HepG2 (cell line): ENCODE results near the gene CFAP54. TPM values are rescaled to one million over a fixed set of nuclear protein-coding genes. Genes with fewer than 3 reads are reported as not detected.

Source experiments
- ARID5B ChIP-seq: IDR thresholded peaks from 2 replicates; pipeline ENCODE4 v1.4.0; 2020; ENCODE audit warnings: mild to moderate bottlenecking, missing genetic modification reagents
- BHLHE40 ChIP-seq: IDR thresholded peaks from 2 replicates; pipeline ENCODE4 v1.6.1; 2011; ENCODE audit warnings: low read length, improper control_type of control experiment
- CHD2 ChIP-seq: IDR thresholded peaks from 2 replicates; pipeline ENCODE4 v1.6.1; 2011; ENCODE audit warnings: low read depth, low read length, improper control_type of control experiment
- CREM ChIP-seq, 2 experiments: sonication (generic) in 1 of 2; formaldehyde crosslinking in 1 of 2; IDR thresholded peaks; 2 replicates each; pipeline versions ENCODE4 v1.4.0 to v1.6.1; 2016 to 2020; ENCODE audit warnings: antibody characterized with exemption in 1 of 2, mild to moderate bottlenecking in 1 of 2, missing genetic modification reagents in 1 of 2
- ELK4 ChIP-seq: sonication (generic); formaldehyde crosslinking; IDR thresholded peaks from 2 replicates; pipeline ENCODE4 v1.9.0; 2021; ENCODE audit warnings: missing genetic modification reagents, borderline replicate concordance
- EP300 ChIP-seq, 3 experiments: sonication (generic) in 1 of 3; formaldehyde crosslinking in 1 of 3; IDR thresholded peaks; 2 replicates each; pipeline versions ENCODE4 v1.5.1 to v1.6.1; 2011 to 2020; ENCODE audit warnings: low read depth in 2 of 3, low read length in 2 of 3, borderline replicate concordance in 1 of 3, improper control_type of control experiment in 1 of 3, mild to moderate bottlenecking in 1 of 3, missing genetic modification reagents in 1 of 3, moderate library complexity in 1 of 3
- FOSL2 ChIP-seq: sonication (generic); formaldehyde crosslinking; IDR thresholded peaks from 2 replicates; pipeline ENCODE4 v1.4.0; 2020; ENCODE audit warnings: missing genetic modification reagents
- GATA4 ChIP-seq: sonication (generic); IDR thresholded peaks from 2 replicates; pipeline ENCODE4 v1.6.1; 2016; ENCODE audit warnings: antibody characterized with exemption, low read depth, borderline replicate concordance
- GATAD2A ChIP-seq: IDR thresholded peaks from 2 replicates; pipeline ENCODE4 v1.6.1; 2016
- GZF1 ChIP-seq: sonication (generic); formaldehyde crosslinking; IDR thresholded peaks from 2 replicates; pipeline ENCODE4 v1.5.1; 2020; ENCODE audit warnings: mild to moderate bottlenecking, missing genetic modification reagents
- ISL2 ChIP-seq: sonication (generic); formaldehyde crosslinking; IDR thresholded peaks from 2 replicates; pipeline ENCODE4 v1.5.0; 2020; ENCODE audit warnings: missing genetic modification reagents
- PAXIP1 ChIP-seq: sonication (generic); formaldehyde crosslinking; conservative IDR thresholded peaks from 2 replicates; pipeline ENCODE4 v1.4.0; 2020; ENCODE audit warnings: mild to moderate bottlenecking, missing genetic modification reagents, moderate library complexity
- SIX4 ChIP-seq: sonication (generic); formaldehyde crosslinking; IDR thresholded peaks from 2 replicates; pipeline ENCODE4 v1.4.0; 2020; ENCODE audit warnings: missing genetic modification reagents
- SOX13 ChIP-seq, 3 experiments: fragments of 450-650 bp in 1 of 3; sonication (generic) in 1 of 3; formaldehyde crosslinking in 1 of 3; IDR thresholded peaks in 2 of 3; conservative IDR thresholded peaks in 1 of 3; 2 replicates each; pipeline versions ENCODE4 v1.5.0 to v1.6.1; 2016 to 2020; ENCODE audit warnings: antibody characterized with exemption in 1 of 3, mild to moderate bottlenecking in 1 of 3, missing compliant biosample characterization in 1 of 3, missing genetic modification reagents in 1 of 3, moderate library complexity in 1 of 3
- SOX5 ChIP-seq: IDR thresholded peaks from 2 replicates; pipeline ENCODE4 v1.6.1; 2016; ENCODE audit warnings: borderline replicate concordance
- SP1 ChIP-seq, 2 experiments: fragments of 450-650 bp in 1 of 2; sonication (generic) in 1 of 2; formaldehyde crosslinking in 1 of 2; IDR thresholded peaks; 2 replicates each; pipeline versions ENCODE4 v1.4.0 to v1.6.1; 2016 to 2020; ENCODE audit warnings: missing genetic modification reagents in 1 of 2
- ZNF251 ChIP-seq: sonication (generic); formaldehyde crosslinking; IDR thresholded peaks from 2 replicates; pipeline ENCODE4 v1.9.0; 2021; ENCODE audit warnings: mild to moderate bottlenecking, missing genetic modification reagents
- ZNF331 ChIP-seq: sonication (generic); formaldehyde crosslinking; IDR thresholded peaks from 2 replicates; pipeline ENCODE4 v1.4.0; 2020; ENCODE audit warnings: missing genetic modification reagents
- ZNF335 ChIP-seq: sonication (generic); formaldehyde crosslinking; IDR thresholded peaks from 2 replicates; pipeline ENCODE4 v1.4.0; 2020; ENCODE audit warnings: missing genetic modification reagents
- ZNF580 ChIP-seq: IDR thresholded peaks from 2 replicates; pipeline ENCODE4 v1.6.1; 2016; ENCODE audit warnings: low read depth, borderline replicate concordance
- polyA plus RNA-seq, 8 experiments: library from polyadenylated mRNA; depleted of rRNA in 3 of 8; stranded (reverse) in 7 of 8; unstranded in 1 of 8; fragments of >200 nt; fragmentation: Illumina TruSeq in 4 of 8; extraction: Trizol in 4 of 8; gene quantifications; 2 replicates each; pipeline versions ENCODE4 v1.2.1 to v1.2.3, GENCODE V29; 2011 to 2016; ENCODE audit warnings: low read depth in 4 of 8, missing spikeins in 1 of 8, mixed read lengths in 1 of 8; ENCODE audit not compliant: insufficient read depth in 1 of 8
- total RNA-seq, 5 experiments: library from RNA; depleted of rRNA; stranded (reverse); fragments of >200 nt; fragmentation: Illumina TruSeq; extraction: Trizol; gene quantifications; 2 replicates each; pipeline ENCODE4 v1.2.3, GENCODE V29; 2016; ENCODE audit warnings: low read depth in 1 of 5

The CFAP54 gene
- total and polyA plus RNA-seq, 2 of the 13 experiments (the other 11 are each of a cell fraction or from before 2014, with no cell fraction given): not detected

- TF ChIP-seq SIX4 (CRISPR knock-in tag) (0 out of 2 replicates have a peak, but pooled peaks have one; percentile 22), ZNF335 (CRISPR knock-in tag) (no peak), SOX5 (CRISPR knock-in tag) (0 out of 2 replicates have a peak, but pooled peaks have one; percentile 26), ELK4 (CRISPR knock-in tag) (no peak), SOX13 (IDR thresholded peaks at IDR 0.05) (no peak), SOX13 (CRISPR knock-in tag; conservative IDR thresholded peaks at IDR 0.05 in 1 of 2, IDR thresholded peaks at IDR 0.05 in 1 of 2) (peak in 1 of 2 experiments; percentile 43; a peak in 1 of 4 replicates), GZF1 (CRISPR knock-in tag) (no peak), CHD2 (no peak), ZNF251 (no peak), GATAD2A (CRISPR knock-in tag) (peak; percentile 28; the same call in 1 of the 2 replicates), ZNF331 (CRISPR knock-in tag) (0 out of 2 replicates have a peak, but pooled peaks have one; percentile 13), ARID5B (CRISPR knock-in tag) (peak; percentile 48; the same call in 1 of the 2 replicates), ZNF580 (CRISPR knock-in tag) (no peak), ISL2 (peak; percentile 39; the same call in 1 of the 2 replicates), GATA4 (no peak), PAXIP1 (CRISPR knock-in tag) (peak; percentile 27; the same call in 1 of the 2 replicates), SP1 (IDR thresholded peaks at IDR 0.05) (no peak), SP1 (CRISPR knock-in tag; IDR thresholded peaks at IDR 0.05) (no peak), FOSL2 (CRISPR knock-in tag) (peak; percentile 34; the same call in 1 of the 2 replicates), CREM (IDR thresholded peaks at IDR 0.05) (peak; percentile 26; the same call in 1 of the 2 replicates), CREM (CRISPR knock-in tag; IDR thresholded peaks at IDR 0.05) (no peak), BHLHE40 (peak; percentile 63; the same call in 1 of the 2 replicates), EP300 (IDR thresholded peaks at IDR 0.05; ENCODE audit: low read depth in 2 of 2, low read length in 2 of 2) (no peak), EP300 (CRISPR knock-in tag; IDR thresholded peaks at IDR 0.05; ENCODE audit: borderline replicate concordance) (peak; percentile 65; the same call in 1 of the 2 replicates)
Measured at GRCh38 chr12:96670334-96670899, 181.0 kb downstream of the CFAP54 start (continued).
